Measurements from ENCODE around the gene GAB2. TPM values are rescaled to one million over a fixed set of nuclear protein-coding genes. Genes with fewer than 3 reads are reported as not detected.

Gene GAB2
- total and polyA plus RNA-seq, 10 of the 15 experiments (the other 5 are each of a cell fraction or from before 2014, with no cell fraction given) = 0.69 to 12.6 (median 3.8) TPM

DNA sequence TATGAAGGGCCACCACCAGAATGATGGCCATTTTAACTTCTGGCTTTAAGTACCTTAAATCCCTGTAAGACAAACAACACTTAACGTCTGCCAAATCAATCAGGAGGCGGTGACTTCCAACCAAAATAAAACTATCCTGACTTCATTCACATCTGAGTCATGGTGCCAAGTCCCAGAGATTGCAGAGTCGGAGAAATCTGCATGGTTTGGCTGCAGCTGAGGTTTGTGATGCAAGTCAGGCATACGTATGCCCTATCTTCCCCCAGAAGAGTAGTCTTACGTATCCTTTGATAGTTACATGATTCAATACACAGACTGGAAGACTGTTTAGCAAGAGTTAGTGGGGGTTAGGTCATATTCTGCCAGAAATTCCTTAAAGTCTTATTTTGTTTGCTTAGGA is 1.7 kb upstream of the GAB2 start:
- in situ Hi-C loops (cut with MboI) = loop anchor here (5.0 kb wide), 1 partner anchor 143 kb away; no protein-coding TSS in a partner anchor
- intact Hi-C loops (cut with micrococcal nuclease; ENCODE audit: unreplicated experiment) = loop anchor here (5.0 kb wide), 1 partner anchor 107 kb away; no protein-coding TSS in a partner anchor
- RAD21 ChIA-PET (ENCODE audit: unreplicated experiment) = interaction anchor here (2.2 to 5.7 kb wide), 4 partner anchors 10 to 192 kb away, joined by 7 to 137 read pairs (median 46); no protein-coding TSS in a partner anchor
- Histone ChIP-seq H3K9me3 (replicated peaks; ENCODE audit: control insufficient read depth, insufficient read depth, low read length) (no peaks in the 10 kb centered on the region), H4K20me1 (ENCODE audit: control insufficient read depth, insufficient read depth) (no peaks in the 10 kb centered on the region), H3K4me2 (ENCODE audit: control insufficient read depth, insufficient read depth) (no peak overlapping the region), H3K27ac (ENCODE audit: control insufficient read depth, insufficient read depth) (no peak overlapping the region), H3K9ac (ENCODE audit: control insufficient read depth, insufficient read depth, low read length) (no peak overlapping the region), H3K4me1 (ENCODE audit: control insufficient read depth, insufficient read depth, low read length) (peaks cover 26% of the 10 kb centered on the region), H3K36me3 (ENCODE audit: control insufficient read depth in 2 of 2, insufficient read depth in 2 of 2, low read length in 1 of 2) (no peaks in the 10 kb centered on the region), H3K79me2 (ENCODE audit: control insufficient read depth, insufficient read depth, low read length) (no peaks in the 10 kb centered on the region), H3K4me3 (no peak overlapping the region), H2AFZ (ENCODE audit: control insufficient read depth, low read depth, low read length) (no peak overlapping the region), H3K27me3 (replicated peaks in 1 of 2; ENCODE audit: control insufficient read depth in 2 of 2, insufficient read depth in 2 of 2, low read length in 1 of 2) (no peaks in the 10 kb centered on the region)
- no peak for DNase-seq (ENCODE audit: low read depth, low spot score)
- WGBS (ENCODE audit: insufficient coverage, insufficient replicate concordance, low lambda C conversion rate, missing lambda C conversion rate) = 86% methylated on average over 5 of the region's 5 CpGs
- FAIRE-seq = no peak
- POLR2A ChIA-PET = interaction anchor here (0.6 to 1.7 kb wide), 2 partner anchors 24 to 154 kb away, joined by 4 to 6 read pairs; no protein-coding TSS in a partner anchor
- SMC1A ChIA-PET (ENCODE audit: uncharacterized antibody, unreplicated experiment) = interaction anchor here (0.6 to 7.1 kb wide), 16 partner anchors 10 to 192 kb away, joined by 3 to 108 read pairs (median 3); partner anchors contain the start of gene NARS2
- no TSS peak for BruUV-seq (replicated peaks)
- TF ChIP-seq, protein P1, sequence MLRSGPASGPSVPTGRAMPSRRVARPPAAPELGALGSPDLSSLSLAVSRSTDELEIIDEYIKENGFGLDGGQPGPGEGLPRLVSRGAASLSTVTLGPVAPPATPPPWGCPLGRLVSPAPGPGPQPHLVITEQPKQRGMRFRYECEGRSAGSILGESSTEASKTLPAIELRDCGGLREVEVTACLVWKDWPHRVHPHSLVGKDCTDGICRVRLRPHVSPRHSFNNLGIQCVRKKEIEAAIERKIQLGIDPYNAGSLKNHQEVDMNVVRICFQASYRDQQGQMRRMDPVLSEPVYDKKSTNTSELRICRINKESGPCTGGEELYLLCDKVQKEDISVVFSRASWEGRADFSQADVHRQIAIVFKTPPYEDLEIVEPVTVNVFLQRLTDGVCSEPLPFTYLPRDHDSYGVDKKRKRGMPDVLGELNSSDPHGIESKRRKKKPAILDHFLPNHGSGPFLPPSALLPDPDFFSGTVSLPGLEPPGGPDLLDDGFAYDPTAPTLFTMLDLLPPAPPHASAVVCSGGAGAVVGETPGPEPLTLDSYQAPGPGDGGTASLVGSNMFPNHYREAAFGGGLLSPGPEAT (IDR thresholded peaks at IDR 0.05; ENCODE audit: low read depth) = no peak
- TF ChIP-seq RCOR1 (conservative IDR thresholded peaks at IDR 0.05; ENCODE audit: low read depth, low read length) = no peak
- TF ChIP-seq NR2F1 (conservative IDR thresholded peaks at IDR 0.05) = no peak
- TF ChIP-seq, protein P2, sequence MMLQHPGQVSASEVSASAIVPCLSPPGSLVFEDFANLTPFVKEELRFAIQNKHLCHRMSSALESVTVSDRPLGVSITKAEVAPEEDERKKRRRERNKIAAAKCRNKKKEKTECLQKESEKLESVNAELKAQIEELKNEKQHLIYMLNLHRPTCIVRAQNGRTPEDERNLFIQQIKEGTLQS (IDR thresholded peaks at IDR 0.05; ENCODE audit: borderline replicate concordance, extremely low read depth, low read depth, low read length) = no peak
- TF ChIP-seq, protein P3, sequence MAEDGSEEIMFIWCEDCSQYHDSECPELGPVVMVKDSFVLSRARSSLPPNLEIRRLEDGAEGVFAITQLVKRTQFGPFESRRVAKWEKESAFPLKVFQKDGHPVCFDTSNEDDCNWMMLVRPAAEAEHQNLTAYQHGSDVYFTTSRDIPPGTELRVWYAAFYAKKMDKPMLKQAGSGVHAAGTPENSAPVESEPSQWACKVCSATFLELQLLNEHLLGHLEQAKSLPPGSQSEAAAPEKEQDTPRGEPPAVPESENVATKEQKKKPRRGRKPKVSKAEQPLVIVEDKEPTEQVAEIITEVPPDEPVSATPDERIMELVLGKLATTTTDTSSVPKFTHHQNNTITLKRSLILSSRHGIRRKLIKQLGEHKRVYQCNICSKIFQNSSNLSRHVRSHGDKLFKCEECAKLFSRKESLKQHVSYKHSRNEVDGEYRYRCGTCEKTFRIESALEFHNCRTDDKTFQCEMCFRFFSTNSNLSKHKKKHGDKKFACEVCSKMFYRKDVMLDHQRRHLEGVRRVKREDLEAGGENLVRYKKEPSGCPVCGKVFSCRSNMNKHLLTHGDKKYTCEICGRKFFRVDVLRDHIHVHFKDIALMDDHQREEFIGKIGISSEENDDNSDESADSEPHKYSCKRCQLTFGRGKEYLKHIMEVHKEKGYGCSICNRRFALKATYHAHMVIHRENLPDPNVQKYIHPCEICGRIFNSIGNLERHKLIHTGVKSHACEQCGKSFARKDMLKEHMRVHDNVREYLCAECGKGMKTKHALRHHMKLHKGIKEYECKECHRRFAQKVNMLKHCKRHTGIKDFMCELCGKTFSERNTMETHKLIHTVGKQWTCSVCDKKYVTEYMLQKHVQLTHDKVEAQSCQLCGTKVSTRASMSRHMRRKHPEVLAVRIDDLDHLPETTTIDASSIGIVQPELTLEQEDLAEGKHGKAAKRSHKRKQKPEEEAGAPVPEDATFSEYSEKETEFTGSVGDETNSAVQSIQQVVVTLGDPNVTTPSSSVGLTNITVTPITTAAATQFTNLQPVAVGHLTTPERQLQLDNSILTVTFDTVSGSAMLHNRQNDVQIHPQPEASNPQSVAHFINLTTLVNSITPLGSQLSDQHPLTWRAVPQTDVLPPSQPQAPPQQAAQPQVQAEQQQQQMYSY (CRISPR knock-in tag; IDR thresholded peaks at IDR 0.05) = no peak
- TF ChIP-seq EZH2 (IDR thresholded peaks at IDR 0.05; ENCODE audit: borderline replicate concordance, control insufficient read depth, low read depth, low read length) = no peak
- no peak for TF ChIP-seq NR2C1 (IDR thresholded peaks at IDR 0.05)
- ATAC-seq = no peak
- CTCF ChIA-PET = interaction anchor here (0.6 to 11.9 kb wide), 15 partner anchors 10 to 191 kb away, joined by 3 to 280 read pairs (median 5); partner anchors contain the start of gene NARS2
